Ishikawa (cell line): Measurements from ENCODE around the gene JPT2.

ENCODE experiments used
- CEBPB ChIP-seq: IDR thresholded peaks from 2 replicates; pipeline ENCODE4 v1.6.1; 2012
- CREB1 ChIP-seq: IDR thresholded peaks from 2 replicates; pipeline ENCODE4 v1.6.1; 2012; ENCODE audit warnings: low read depth
- EGR1 ChIP-seq: IDR thresholded peaks from 2 replicates; pipeline ENCODE4 v1.6.1; 2012
- EP300 ChIP-seq: IDR thresholded peaks from 2 replicates; pipeline ENCODE4 v1.6.1; 2012; ENCODE audit warnings: borderline replicate concordance
- FOXM1 ChIP-seq: IDR thresholded peaks from 2 replicates; pipeline ENCODE4 v1.6.1; 2012; ENCODE audit warnings: low read depth, borderline replicate concordance
- MAX ChIP-seq: IDR thresholded peaks from 2 replicates; pipeline ENCODE4 v1.6.1; 2012
- NFIC ChIP-seq: IDR thresholded peaks from 2 replicates; pipeline ENCODE4 v1.6.1; 2012
- RAD21 ChIP-seq: IDR thresholded peaks from 2 replicates; pipeline ENCODE4 v1.6.1; 2012; ENCODE audit warnings: low read depth
- REST ChIP-seq: IDR thresholded peaks from 2 replicates; pipeline ENCODE4 v1.6.1; 2012; ENCODE audit warnings: low read depth, mild to moderate bottlenecking
- TAF1 ChIP-seq: IDR thresholded peaks from 2 replicates; pipeline ENCODE4 v1.6.1; 2012; ENCODE audit warnings: low read depth, mild to moderate bottlenecking
- TCF12 ChIP-seq: IDR thresholded peaks from 2 replicates; pipeline ENCODE4 v1.6.1; 2012; ENCODE audit warnings: low read depth
- TEAD4 ChIP-seq: IDR thresholded peaks from 2 replicates; pipeline ENCODE4 v1.6.1; 2012
- YY1 ChIP-seq: IDR thresholded peaks from 2 replicates; pipeline ENCODE4 v1.6.1; 2012; ENCODE audit warnings: low read depth
- ZBTB7A ChIP-seq: IDR thresholded peaks from 2 replicates; pipeline ENCODE4 v1.6.1; 2012; ENCODE audit warnings: low read depth
- TF ChIP-seq, protein P1 (sequence below): IDR thresholded peaks from 2 replicates; pipeline ENCODE4 v1.6.1; 2012

Gene JPT2

DNA sequence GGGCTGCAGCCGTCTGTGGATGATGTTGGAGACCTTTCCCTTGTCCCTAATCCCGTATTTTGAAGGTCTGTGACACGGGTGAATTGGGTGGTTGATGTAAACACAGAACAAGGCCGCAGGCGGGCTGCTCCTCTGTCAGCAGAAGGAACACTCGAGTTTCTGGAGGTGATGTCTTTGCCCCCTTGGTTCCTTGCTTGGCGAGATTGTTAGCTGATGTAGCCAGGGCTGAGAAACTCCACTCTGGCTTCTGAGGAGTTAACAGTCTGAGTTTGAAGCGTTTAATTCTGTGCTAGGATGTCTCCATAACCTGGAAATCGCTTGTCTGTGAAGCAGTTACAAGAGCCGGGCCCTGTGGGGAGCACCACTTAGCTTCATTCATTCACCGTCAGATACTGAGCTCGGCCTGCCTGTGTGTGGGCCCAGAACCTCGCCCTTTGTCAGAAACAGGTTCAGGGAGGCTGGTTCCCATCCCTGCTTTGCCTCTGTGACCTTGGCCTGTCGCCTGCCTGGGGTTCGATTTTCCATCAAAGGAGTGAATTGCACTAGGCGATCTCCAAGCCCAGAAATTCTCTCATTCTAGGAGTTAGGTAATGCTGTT is 29.2 kb downstream of the JPT2 start:
- no peak for TF ChIP-seq FOXM1
- no peak for TF ChIP-seq CEBPB
- no peak for TF ChIP-seq ZBTB7A
- no peak for TF ChIP-seq CREB1
- no peak for TF ChIP-seq EP300
- TF ChIP-seq TCF12: no peak
- no peak for TF ChIP-seq TAF1
- TF ChIP-seq, protein P1, sequence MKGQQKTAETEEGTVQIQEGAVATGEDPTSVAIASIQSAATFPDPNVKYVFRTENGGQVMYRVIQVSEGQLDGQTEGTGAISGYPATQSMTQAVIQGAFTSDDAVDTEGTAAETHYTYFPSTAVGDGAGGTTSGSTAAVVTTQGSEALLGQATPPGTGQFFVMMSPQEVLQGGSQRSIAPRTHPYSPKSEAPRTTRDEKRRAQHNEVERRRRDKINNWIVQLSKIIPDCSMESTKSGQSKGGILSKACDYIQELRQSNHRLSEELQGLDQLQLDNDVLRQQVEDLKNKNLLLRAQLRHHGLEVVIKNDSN: no peak
- no peak for TF ChIP-seq EGR1
- no peak for TF ChIP-seq MAX
- no peak for TF ChIP-seq YY1
- no peak for TF ChIP-seq REST

DNA sequence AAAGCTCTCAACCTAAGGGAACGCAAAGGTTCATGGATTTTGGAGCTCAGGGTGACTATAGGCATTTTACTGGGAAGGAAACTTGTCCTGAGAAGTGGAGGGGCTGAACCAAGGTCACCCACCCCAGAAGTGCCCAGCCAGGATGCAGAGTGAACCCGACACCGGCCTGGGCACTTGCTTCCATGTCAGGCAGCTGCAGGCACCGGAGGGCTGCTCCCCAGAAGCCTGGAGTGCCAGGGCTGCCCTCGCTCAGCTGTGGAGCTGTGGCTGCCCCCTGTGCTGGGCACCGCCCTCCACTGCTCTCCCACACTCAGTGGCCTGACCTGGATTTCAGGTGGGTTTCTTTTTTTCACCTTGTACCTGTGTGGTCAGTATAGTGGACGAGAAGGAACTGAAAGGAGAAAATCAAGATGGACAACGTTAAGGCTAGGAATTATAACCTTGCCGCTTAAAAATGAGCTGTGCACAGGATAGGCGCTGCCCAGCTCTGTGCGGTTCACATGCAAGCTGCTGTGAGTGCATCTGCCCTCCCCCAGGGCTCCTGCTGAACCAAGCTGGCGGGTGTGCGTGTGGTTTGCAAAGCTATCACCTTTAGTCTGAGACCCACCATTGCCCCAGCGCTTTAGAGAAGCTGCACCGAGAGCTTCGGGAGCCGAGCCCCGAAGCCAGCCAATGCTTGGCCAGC is 30.1 kb downstream of the JPT2 start:
- TF ChIP-seq TAF1 (no peak), REST (no peak), EP300 (no peak)

DNA sequence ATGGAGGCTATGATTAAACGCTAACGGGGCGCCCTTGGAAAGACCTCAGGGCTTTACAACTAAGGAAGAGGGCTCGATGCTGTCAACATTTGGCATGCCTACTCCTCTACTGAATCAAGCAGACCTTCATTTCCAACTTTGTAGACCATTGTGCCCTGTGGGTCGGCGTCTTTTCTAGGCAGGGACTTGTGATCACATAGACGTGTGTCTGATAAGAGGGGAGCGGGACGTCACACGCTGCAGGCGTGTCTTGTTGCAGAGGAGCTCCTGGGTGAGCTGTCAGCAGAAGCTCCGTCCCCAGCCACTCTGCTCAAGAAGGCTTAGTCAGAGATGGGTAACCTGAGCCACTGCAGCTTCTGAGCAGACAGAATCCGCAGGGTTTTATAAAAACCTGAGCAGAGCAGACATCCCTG is 30.7 kb downstream of the JPT2 start:
- TF ChIP-seq EP300: no peak

- TF ChIP-seq CREB1: no peak
- no peak for TF ChIP-seq FOXM1
- no peak for TF ChIP-seq ZBTB7A
- TF ChIP-seq EGR1: no peak
- TF ChIP-seq MAX: no peak
- no peak for TF ChIP-seq CEBPB
- TF ChIP-seq RAD21: no peak
- TF ChIP-seq, protein P1: no peak
- TF ChIP-seq TAF1: no peak
- TF ChIP-seq TEAD4: no peak
- no peak for TF ChIP-seq TCF12
- TF ChIP-seq YY1: no peak
- no peak for TF ChIP-seq REST
- no peak for TF ChIP-seq EP300
- TF ChIP-seq NFIC: no peak
Measured at GRCh38 chr16:1709356-1709755, 31.3 kb downstream of the JPT2 start.
